MM.1S (cell line): ENCODE measurements around the gene SERPINC1.

ENCODE experiments used
- DNase-seq: peaks from one replicate; pipeline ENCODE4 v3.0.0-alpha.2; 2015
- H2AFZ ChIP-seq: fragments of 300-600 bp; sonication (generic); 2 replicates; pipeline ENCODE4 v1.6.0; 2016; ENCODE audit warnings: antibody characterized with exemption, low read length
- H3F3A ChIP-seq: fragments of 300-600 bp; sonication (generic); 2 replicates; pipeline ENCODE4 v1.6.1; 2016; ENCODE audit warnings: mild to moderate bottlenecking, antibody characterized with exemption, low read length, moderate library complexity, mixed read lengths; ENCODE audit not compliant: insufficient read depth
- H3K27ac ChIP-seq: fragments of 300-600 bp; sonication (generic); 2 replicates; pipeline ENCODE4 v1.5.1; 2016; ENCODE audit warnings: mild to moderate bottlenecking, low read length
- H3K27me3 ChIP-seq: fragments of 300-600 bp; sonication (generic); replicated peaks from 2 replicates; pipeline ENCODE4 v1.6.0; 2016; ENCODE audit warnings: low read length; ENCODE audit not compliant: insufficient read depth
- H3K36me3 ChIP-seq: fragments of 300-600 bp; sonication (generic); replicated peaks from 2 replicates; pipeline ENCODE4 v1.6.1; 2016; ENCODE audit warnings: mild to moderate bottlenecking, low read length, mixed read lengths; ENCODE audit not compliant: insufficient read depth
- H3K4me1 ChIP-seq: fragments of 300-600 bp; sonication (generic); 2 replicates; pipeline ENCODE4 v1.6.1; 2016; ENCODE audit warnings: low read length, mixed read lengths
- H3K4me2 ChIP-seq: fragments of 300-600 bp; sonication (generic); 2 replicates; pipeline ENCODE4 v1.6.0; 2016; ENCODE audit warnings: low read depth, low read length
- H3K4me3 ChIP-seq: fragments of 300-600 bp; sonication (generic); 2 replicates; pipeline ENCODE4 v1.5.1; 2016; ENCODE audit warnings: low read length, mixed read lengths
- H3K79me2 ChIP-seq: fragments of 300-600 bp; sonication (generic); 2 replicates; pipeline ENCODE4 v1.6.1; 2016; ENCODE audit warnings: mixed run types, low read length, mixed read lengths
- H3K9ac ChIP-seq: fragments of 300-600 bp; sonication (generic); 2 replicates; pipeline ENCODE4 v1.6.1; 2016; ENCODE audit warnings: low read length, mixed read lengths
- H3K9me2 ChIP-seq: fragments of 300-600 bp; sonication (generic); replicated peaks from 2 replicates; pipeline ENCODE4 v1.6.1; 2016; ENCODE audit warnings: mild to moderate bottlenecking, low read length, mixed read lengths; ENCODE audit not compliant: insufficient read depth
- H3K9me3 ChIP-seq: fragments of 300-600 bp; sonication (generic); replicated peaks from 2 replicates; pipeline ENCODE4 v1.6.1; 2016; ENCODE audit warnings: mild to moderate bottlenecking, low read length, mixed read lengths; ENCODE audit not compliant: insufficient read depth
- H4K20me1 ChIP-seq: fragments of 300-600 bp; sonication (generic); 2 replicates; pipeline ENCODE4 v1.6.1; 2016; ENCODE audit warnings: mild to moderate bottlenecking, low read length, moderate library complexity, mixed read lengths; ENCODE audit not compliant: insufficient read depth
- EZH2 ChIP-seq: fragments of 300-600 bp; sonication (generic); optimal IDR thresholded peaks from 2 replicates; pipeline ENCODE3; 2017; ENCODE audit warnings: low read depth, mild to moderate bottlenecking, antibody characterized with exemption, low read length, mixed read lengths
- EZH2phosphoT487 ChIP-seq: fragments of 300-600 bp; sonication (generic); IDR thresholded peaks from 2 replicates; pipeline ENCODE4 v1.6.1; 2018; ENCODE audit warnings: antibody characterized with exemption, low read length
- TF ChIP-seq, protein P1 (sequence below): fragments of 300-600 bp; sonication (generic); IDR thresholded peaks from 2 replicates; pipeline ENCODE4 v1.5.1; 2016; ENCODE audit warnings: antibody characterized with exemption, low read length, mixed read lengths

SERPINC1 gene

DNA sequence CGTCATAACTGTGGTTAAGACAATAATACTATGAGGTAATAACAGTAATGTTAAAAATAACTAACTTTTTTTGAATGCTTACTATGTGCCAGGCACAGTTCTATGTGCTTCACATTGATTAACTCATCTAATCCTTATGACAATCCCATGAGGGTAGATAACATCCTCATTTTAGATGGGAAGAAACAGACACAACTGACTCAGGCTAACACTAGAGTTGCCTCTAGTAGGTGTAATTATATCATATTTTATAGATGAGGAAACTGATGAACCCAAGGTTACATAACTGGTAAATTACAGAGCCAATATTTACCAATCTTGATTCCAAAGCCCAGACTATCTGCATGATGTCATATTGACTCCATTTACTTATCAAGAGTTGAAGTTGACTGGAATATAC lies 23.5 kb downstream of the SERPINC1 start:
- H3K27ac ChIP-seq = no peak overlapping the region
- H3K79me2 ChIP-seq = no peaks in the 10 kb centered on the region
- H3K4me1 ChIP-seq = no peaks in the 10 kb centered on the region
- H3K9me3 ChIP-seq = no peaks in the 10 kb centered on the region
- H3F3A ChIP-seq = no peaks in the 10 kb centered on the region
- H4K20me1 ChIP-seq = no peaks in the 10 kb centered on the region
- H3K4me2 ChIP-seq = no peak overlapping the region
- TF ChIP-seq EZH2 (no peak), EZH2phosphoT487 (no peak)
- TF ChIP-seq, protein P1, sequence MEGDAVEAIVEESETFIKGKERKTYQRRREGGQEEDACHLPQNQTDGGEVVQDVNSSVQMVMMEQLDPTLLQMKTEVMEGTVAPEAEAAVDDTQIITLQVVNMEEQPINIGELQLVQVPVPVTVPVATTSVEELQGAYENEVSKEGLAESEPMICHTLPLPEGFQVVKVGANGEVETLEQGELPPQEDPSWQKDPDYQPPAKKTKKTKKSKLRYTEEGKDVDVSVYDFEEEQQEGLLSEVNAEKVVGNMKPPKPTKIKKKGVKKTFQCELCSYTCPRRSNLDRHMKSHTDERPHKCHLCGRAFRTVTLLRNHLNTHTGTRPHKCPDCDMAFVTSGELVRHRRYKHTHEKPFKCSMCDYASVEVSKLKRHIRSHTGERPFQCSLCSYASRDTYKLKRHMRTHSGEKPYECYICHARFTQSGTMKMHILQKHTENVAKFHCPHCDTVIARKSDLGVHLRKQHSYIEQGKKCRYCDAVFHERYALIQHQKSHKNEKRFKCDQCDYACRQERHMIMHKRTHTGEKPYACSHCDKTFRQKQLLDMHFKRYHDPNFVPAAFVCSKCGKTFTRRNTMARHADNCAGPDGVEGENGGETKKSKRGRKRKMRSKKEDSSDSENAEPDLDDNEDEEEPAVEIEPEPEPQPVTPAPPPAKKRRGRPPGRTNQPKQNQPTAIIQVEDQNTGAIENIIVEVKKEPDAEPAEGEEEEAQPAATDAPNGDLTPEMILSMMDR = no peak
- no peak for DNase-seq
- H3K9ac ChIP-seq = no peak overlapping the region
- no peaks in the 10 kb centered on the region for H3K27me3 ChIP-seq
- no peak overlapping the region for H2AFZ ChIP-seq
- no peak overlapping the region for H3K4me3 ChIP-seq
- H3K36me3 ChIP-seq = no peaks in the 10 kb centered on the region
- no peaks in the 10 kb centered on the region for H3K9me2 ChIP-seq

DNA sequence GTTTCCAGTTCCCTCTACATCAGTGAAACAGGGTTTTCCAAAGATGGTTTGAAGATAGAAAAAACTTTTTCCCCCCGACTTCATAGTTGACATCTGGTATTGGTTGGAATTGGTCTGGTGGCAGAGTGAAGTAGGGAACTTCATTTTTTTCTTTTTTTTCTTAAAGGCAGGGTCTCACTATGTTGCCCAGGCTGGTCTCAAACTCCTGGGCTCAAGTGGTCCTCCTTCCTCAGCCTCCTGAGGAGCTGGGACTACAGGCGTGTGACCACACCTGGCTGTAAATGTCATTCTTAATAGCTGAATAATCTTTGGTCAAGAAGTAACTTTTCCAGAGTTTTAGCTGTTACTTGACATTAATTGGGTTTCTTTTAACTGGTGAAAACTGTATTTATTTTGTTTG lies 27.2 kb downstream of the SERPINC1 start:
- Histone ChIP-seq H2AFZ (no peak overlapping the region), H3K36me3 (no peaks in the 10 kb centered on the region), H4K20me1 (no peaks in the 10 kb centered on the region), H3K4me2 (no peak overlapping the region), H3K27ac (no peak overlapping the region), H3K27me3 (no peaks in the 10 kb centered on the region), H3K79me2 (no peaks in the 10 kb centered on the region), H3F3A (no peaks in the 10 kb centered on the region), H3K4me3 (no peak overlapping the region), H3K9ac (no peak overlapping the region), H3K9me3 (no peaks in the 10 kb centered on the region), H3K4me1 (no peaks in the 10 kb centered on the region), H3K9me2 (no peaks in the 10 kb centered on the region)
- no peak for DNase-seq
- TF ChIP-seq, protein P1 = no peak
- TF ChIP-seq EZH2 (no peak), EZH2phosphoT487 (no peak)

DNA sequence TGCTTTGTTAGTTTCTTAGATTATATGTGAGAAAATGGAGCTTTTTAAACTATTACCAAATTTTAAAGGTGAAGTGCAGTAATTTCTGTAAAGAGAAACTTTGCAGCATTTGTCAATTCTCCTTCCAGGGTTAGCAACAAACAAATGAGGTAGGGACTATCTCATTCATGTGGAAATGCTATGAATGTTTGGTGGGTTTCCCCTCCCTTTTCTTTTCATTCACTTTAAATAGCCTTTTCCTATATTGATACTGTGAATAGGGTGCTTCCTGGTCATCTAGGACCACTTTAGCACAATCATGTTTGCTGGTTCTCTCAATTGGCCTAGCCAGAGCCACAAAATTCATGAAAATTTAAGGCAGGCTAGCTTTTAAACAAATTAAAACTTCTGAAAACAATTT lies 28.4 kb downstream of the SERPINC1 start:
- Histone ChIP-seq H3K27ac (no peak overlapping the region), H3K4me3 (no peak overlapping the region), H3K36me3 (no peaks in the 10 kb centered on the region), H3K27me3 (no peaks in the 10 kb centered on the region), H2AFZ (no peak overlapping the region), H4K20me1 (no peaks in the 10 kb centered on the region), H3K9me3 (no peaks in the 10 kb centered on the region), H3K9me2 (no peaks in the 10 kb centered on the region), H3F3A (no peaks in the 10 kb centered on the region), H3K4me1 (no peaks in the 10 kb centered on the region), H3K4me2 (no peak overlapping the region), H3K9ac (no peak overlapping the region), H3K79me2 (no peaks in the 10 kb centered on the region)
- TF ChIP-seq, protein P1 = no peak
- no peak for TF ChIP-seq EZH2
- TF ChIP-seq EZH2phosphoT487 = no peak
- DNase-seq = no peak
